B cell (primary cell): ENCODE data around the gene CSNK2A2.

ENCODE experiments used
- CTCF ChIP-seq: fragments of 200-600 bp; IDR thresholded peaks from one replicate; pipeline ENCODE4 v1.8.0; 2022; ENCODE audit warnings: antibody characterized with exemption, mild to moderate bottlenecking
- EZH2 ChIP-seq: IDR thresholded peaks from 2 replicates; pipeline ENCODE4 v1.6.1; 2012; ENCODE audit warnings: borderline replicate concordance, low read depth, mild to moderate bottlenecking, moderate library complexity, low read length; ENCODE audit not compliant: insufficient read depth, poor library complexity, severe bottlenecking

- TF ChIP-seq CTCF = no peak
- no peak for TF ChIP-seq EZH2
These were observed 73.3 kb downstream of the CSNK2A2 start for GRCh38 chr16:58124601-58124915.
